Measurements from ENCODE around the gene HIRA.
"Not testable (repeated sequence)": the region's sequence is repeated elsewhere in the genome, so short reads cannot be mapped to it uniquely, and the experiment has no call there.

Gene HIRA

DNA sequence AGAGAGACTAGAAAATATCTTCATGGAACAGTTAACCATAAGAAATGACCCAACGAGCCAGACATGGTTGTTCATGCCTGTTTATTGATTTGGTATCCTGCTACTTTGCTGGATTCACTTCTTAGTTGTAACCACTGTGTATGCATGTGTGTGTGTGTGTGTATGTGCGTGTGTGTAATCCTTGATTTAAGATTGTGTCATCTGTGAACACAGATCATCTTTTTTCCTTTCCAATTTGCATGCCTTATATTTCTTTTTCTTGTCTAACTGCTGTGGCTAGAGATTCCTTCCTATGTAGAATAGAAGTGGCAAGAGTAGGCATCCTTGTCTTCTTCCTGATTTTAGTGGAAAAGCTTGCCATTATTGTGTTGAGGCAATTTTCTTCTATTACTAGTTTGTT lies 123.7 kb downstream of the HIRA start:
- no peaks in the 10 kb centered on the region for H3K4me1 Mint-ChIP-seq (ENCODE audit: low read depth)
- no peak overlapping the region for H3K4me3 Mint-ChIP-seq
- H3K27me3 Mint-ChIP-seq (ENCODE audit: low read depth), result no peaks in the 10 kb centered on the region
- no peaks in the 10 kb centered on the region for H3K9me3 Mint-ChIP-seq
- no peaks in the 10 kb centered on the region for H3K36me3 Mint-ChIP-seq (ENCODE audit: low read depth)
- no peak overlapping the region for H3K27ac Mint-ChIP-seq

DNA sequence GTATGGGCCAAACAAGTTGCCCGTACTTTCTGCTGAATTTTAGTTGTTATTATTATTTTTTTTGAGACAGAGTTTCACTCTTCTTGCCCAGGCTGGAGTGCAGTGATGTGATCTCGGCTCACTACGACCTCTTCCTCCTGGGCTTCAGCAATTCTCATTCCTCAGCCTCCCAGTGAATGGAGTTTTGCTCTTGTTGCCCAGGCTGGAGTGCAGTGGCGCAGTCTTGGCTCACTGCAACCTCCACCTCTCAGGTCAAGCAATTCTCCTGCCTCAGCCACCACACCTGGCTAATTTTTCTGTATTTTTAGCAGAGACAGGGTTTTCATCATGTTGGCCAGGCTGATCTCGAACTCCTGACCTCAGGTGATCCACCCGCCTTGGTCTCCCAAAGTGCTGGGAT lies 125.0 kb downstream of the HIRA start:
- H3K36me3 Mint-ChIP-seq (ENCODE audit: low read depth); H3K27me3 Mint-ChIP-seq (ENCODE audit: low read depth); H3K4me1 Mint-ChIP-seq (ENCODE audit: low read depth); H3K4me3 Mint-ChIP-seq; H3K9me3 Mint-ChIP-seq; H3K27ac Mint-ChIP-seq: not testable (repeated sequence)

DNA sequence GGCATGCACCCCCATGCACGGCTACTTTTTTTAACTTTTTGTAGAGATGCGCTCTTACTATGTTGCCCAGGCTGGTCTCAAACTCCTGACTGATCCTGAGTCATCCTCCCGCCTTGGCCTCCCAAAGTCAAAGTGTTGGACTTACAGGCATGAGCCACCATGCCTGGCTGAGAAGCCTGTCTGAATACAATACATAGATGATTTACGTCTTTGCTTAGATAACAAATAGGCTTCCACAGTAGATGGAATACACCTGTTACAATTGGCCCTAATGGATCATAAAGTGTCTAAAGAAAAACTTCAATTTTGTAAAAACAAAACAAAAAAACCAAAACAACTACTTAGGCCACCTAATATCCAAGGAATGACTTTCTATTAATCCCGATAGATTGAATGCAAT lies 127.0 kb downstream of the HIRA start:
- Mint-ChIP-seq H3K27ac (no peak overlapping the region), H3K36me3 (ENCODE audit: low read depth) (no peaks in the 10 kb centered on the region), H3K9me3 (no peaks in the 10 kb centered on the region), H3K4me3 (no peak overlapping the region), H3K4me1 (ENCODE audit: low read depth) (no peaks in the 10 kb centered on the region), H3K27me3 (ENCODE audit: low read depth) (no peaks in the 10 kb centered on the region)

DNA sequence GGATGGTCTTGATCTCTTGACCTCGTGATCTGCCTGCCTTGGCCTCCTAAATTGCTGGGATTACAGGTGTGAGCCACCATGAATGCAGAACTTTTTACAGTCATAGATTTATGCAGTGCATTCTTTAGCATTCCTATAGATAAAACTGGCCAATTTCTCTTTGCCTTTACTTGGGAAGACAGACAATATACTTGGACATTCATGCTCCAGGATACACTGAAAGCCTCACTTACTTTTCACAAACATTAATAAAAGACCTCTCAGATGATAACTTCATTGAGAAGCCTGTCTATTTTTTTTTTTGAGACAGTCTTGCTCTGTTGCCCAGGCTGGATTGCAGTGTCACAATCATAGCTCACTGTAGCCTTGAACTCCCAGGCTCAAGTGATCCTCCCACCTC lies 127.7 kb downstream of the HIRA start:
- Mint-ChIP-seq H3K27me3 (ENCODE audit: low read depth) (no peaks in the 10 kb centered on the region), H3K36me3 (ENCODE audit: low read depth) (no peaks in the 10 kb centered on the region), H3K4me3 (no peak overlapping the region)

DNA sequence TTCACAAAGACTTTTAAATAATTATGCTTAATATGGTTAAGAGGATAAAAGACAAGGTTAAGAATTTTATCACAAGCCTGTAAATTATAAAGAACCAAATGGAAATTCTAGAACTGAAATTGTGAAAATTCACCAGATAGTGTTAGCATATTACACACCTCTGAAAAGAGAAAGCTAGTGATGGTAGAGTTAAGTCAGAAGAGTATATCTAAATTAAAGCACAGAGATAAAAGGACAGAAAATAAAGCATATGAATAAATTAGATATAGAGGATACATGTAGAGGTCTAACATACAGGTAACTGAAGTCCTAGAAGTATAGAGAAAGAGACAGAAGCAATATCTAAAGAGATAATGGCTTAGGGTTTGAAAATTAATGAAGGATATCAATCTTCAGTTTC lies 135.8 kb downstream of the HIRA start:
- Mint-ChIP-seq H3K4me1 (ENCODE audit: low read depth) (peaks cover 8% of the 10 kb centered on the region), H3K36me3 (ENCODE audit: low read depth) (no peaks in the 10 kb centered on the region), H3K27ac (no peak overlapping the region), H3K9me3 (no peaks in the 10 kb centered on the region), H3K4me3 (no peak overlapping the region), H3K27me3 (ENCODE audit: low read depth) (peaks cover 3% of the 10 kb centered on the region)

More for the DNA sequence above, 127.7 kb downstream of the HIRA start:
- H3K27ac Mint-ChIP-seq, result no peak overlapping the region
- no peaks in the 10 kb centered on the region for H3K4me1 Mint-ChIP-seq (ENCODE audit: low read depth)
- H3K9me3 Mint-ChIP-seq, result no peaks in the 10 kb centered on the region

DNA sequence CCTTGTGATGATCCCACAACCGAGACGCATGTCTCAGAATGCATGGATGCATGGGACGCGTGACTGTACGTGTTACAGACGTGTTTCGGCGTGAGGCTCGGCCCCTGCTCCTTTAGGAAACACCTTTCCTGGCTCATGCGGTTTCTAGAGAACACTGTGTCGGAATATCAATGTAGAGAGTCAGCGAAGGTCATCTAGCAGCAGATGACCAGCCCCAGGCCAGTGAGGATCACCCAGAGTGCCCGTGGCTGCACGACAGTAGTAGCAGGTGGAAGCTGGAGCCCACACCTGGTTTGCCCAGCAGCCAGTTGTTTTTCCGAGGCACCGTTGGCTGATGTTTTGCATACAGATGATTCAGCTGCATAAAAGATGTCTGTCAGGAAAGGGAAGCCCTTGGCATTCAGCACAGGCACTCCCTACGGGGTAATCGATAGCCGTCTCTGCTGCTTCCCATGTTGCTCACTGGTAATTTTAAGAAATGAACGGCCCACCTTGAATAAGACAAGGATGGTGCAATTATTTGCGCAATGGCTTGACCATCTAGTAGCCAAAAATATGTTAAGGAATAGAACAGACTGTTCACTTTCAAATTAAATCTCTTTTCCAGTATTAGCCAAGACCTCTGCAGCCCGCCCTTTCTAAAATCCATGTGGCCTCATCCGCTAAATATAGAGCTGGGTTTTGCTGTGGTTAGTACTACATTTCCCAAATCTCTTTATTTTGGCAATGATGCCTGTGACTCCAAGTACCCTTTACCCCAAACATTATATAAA lies 138.9 kb downstream of the HIRA start:
- Mint-ChIP-seq H3K27me3 (ENCODE audit: low read depth) (peaks cover 31% of the 10 kb centered on the region), H3K27ac (peak overlapping the region; percentile 50), H3K4me3 (peak overlapping the region; percentile 87), H3K36me3 (ENCODE audit: low read depth) (no peaks in the 10 kb centered on the region), H3K9me3 (no peaks in the 10 kb centered on the region), H3K4me1 (ENCODE audit: low read depth) (peaks cover 16% of the 10 kb centered on the region)

DNA sequence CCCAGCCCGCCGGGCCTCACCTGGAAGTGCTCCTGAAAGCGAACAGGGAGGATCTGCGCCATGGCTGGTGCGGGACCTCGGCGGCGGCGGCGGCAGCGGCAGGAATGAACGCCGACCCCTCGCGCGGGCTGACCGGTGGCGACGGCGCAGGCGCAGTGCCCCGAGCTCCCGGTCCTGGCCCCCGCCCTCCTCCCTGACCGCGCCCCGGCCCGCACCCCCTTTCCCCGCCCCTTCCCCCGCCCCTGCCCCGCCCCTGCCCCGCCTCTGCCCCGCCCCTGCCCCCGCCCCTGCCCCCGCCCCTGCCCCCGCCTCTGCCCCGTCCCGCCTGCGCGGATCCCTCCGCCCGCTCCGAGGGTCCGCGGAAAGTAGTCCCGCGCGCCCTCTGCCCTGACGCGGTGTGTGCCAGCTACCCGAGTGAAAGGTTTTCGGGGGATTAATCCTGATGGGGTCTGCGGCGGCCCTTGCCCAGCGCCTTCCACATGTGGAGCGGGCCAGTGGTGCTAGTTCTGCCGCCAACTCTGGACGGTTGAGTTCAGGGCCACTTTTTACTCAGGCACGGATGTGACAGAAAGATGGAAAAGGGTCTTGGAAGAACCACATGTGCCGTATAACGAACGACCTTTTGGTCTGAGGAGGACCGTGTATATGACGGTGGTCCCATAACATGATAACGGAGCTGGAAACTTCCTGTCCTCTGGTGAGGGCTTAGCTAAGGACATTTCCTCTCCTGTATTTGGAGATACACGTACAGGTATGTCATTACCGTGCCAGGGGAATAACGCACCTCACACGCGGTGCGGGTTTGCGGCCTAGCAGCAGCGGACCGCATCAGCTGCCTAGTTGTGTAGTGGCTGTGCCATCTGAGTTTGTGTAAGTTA lies 139.7 kb downstream of the HIRA start, which contains the start of gene CLTCL1:
TSS of gene CLTCL1 (minus strand) at position 140 of the 878 bp plus-strand sequence. CDS start at position 62, 78 bp downstream.
- no peaks in the 10 kb centered on the region for H3K9me3 Mint-ChIP-seq
- H3K36me3 Mint-ChIP-seq (ENCODE audit: low read depth), result no peaks in the 10 kb centered on the region
- peak within 1 kb of the TSS; percentile 72 for H3K27ac Mint-ChIP-seq
- peak within 1 kb of the TSS; percentile 87 for H3K4me3 Mint-ChIP-seq
- H3K27me3 Mint-ChIP-seq (ENCODE audit: low read depth), result peaks cover 38% of the 10 kb centered on the region
- peaks cover 16% of the 10 kb centered on the region for H3K4me1 Mint-ChIP-seq (ENCODE audit: low read depth)

DNA sequence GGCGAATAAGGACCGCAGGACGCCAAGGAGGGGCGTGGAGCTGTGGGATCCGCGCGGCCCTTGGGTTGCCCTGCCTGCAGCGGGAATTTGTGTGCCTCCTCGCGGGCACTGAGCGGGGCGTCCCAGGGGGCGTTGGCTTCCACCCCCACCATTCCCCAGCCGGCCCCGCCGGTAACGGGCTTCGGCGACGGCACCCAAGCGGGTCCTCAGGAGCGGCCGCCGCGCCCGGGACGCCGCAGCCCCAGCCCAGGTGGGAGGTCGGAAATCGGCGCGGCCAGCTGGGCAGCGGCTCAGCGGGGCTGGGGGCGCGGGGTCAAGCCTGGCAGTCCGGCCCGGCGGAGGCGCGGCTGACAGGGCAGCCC lies 140.3 kb downstream of the HIRA start:
- peaks cover 16% of the 10 kb centered on the region for H3K4me1 Mint-ChIP-seq (ENCODE audit: low read depth)
- H3K27ac Mint-ChIP-seq, result no peak overlapping the region

DNA sequence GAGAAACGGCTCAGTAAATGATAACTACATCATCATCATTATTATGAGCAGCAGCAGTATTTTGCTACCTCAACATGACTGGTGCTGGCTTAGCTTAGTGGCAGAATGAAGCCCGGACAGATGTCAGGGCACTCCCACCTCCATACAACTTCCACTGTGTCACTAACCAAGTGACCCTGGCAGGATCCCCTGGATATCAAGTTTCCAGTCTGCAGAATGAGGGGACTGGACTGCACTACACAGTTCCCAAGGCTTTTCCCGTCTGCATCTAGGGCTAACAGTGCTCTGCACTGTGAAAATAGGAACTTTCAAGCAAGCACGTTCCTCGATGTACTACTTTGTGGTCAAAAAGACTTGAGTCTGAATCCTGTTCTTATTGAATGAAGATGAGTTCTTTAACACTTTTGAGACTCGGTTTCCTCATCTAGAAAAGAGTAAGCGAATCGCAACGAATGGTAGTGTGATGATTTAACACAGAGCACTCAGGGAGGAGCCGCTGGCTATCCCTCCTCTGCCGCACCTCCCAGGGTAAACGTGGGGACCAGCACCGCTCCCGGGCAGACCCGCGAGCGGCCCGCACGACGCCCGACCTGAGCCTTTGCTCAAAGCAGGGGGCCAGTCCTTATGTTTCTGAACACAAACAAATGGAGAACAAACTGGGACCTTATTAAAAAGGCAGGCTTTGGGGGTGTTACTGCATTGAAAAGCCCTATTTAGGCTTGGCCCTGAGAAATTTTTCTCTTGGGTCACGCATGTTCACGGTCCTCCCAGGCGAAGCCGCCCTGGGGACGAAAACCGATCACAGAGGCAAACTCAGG lies 140.9 kb downstream of the HIRA start:
- H3K4me3 Mint-ChIP-seq, result peak overlapping the region; percentile 73
- H3K9me3 Mint-ChIP-seq, result no peaks in the 10 kb centered on the region
- H3K4me1 Mint-ChIP-seq (ENCODE audit: low read depth), result peaks cover 16% of the 10 kb centered on the region
- peak overlapping the region; percentile 41 for H3K27ac Mint-ChIP-seq
- H3K27me3 Mint-ChIP-seq (ENCODE audit: low read depth), result peaks cover 42% of the 10 kb centered on the region
- no peaks in the 10 kb centered on the region for H3K36me3 Mint-ChIP-seq (ENCODE audit: low read depth)

More for the DNA sequence above, 140.3 kb downstream of the HIRA start:
- Mint-ChIP-seq H3K27me3 (ENCODE audit: low read depth) (peaks cover 42% of the 10 kb centered on the region), H3K9me3 (no peaks in the 10 kb centered on the region), H3K36me3 (ENCODE audit: low read depth) (no peaks in the 10 kb centered on the region), H3K4me3 (peak overlapping the region; percentile 73)

DNA sequence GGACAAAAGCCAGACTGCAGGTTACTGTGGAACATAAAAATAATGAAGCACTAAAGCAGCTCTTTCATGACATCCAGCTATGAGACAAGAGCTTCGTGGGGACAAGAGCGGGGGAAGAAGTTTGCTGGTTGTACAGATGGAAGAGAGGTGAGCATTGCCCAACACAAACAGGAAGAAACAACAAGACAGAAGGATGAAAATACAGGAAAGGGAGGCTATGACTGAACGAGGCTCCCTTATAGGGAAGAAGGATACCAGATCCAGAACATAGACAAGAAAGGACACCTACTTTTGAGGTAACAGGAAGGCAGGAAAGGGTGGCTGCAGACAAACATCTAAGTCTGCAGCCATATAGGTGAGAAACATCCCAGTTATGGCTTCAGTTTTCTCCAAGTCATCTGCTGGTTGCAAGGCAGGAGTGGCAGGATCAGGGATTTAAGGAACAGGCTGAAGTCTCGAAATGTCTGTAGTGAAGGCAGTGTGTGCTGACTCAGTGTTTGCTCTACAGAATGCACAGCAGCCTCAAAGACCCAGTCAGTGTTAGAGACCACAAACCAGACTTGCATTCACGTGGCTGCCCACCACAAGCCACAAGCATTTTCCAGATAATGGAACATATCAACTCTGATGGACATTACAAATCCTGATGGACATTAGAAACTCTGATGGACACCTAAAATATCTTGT lies 141.9 kb downstream of the HIRA start:
- peak overlapping the region; percentile 38 for H3K4me3 Mint-ChIP-seq
- no peak overlapping the region for H3K27ac Mint-ChIP-seq
- H3K4me1 Mint-ChIP-seq (ENCODE audit: low read depth), result peaks cover 16% of the 10 kb centered on the region
- no peaks in the 10 kb centered on the region for H3K9me3 Mint-ChIP-seq
- no peaks in the 10 kb centered on the region for H3K36me3 Mint-ChIP-seq (ENCODE audit: low read depth)
- peaks cover 42% of the 10 kb centered on the region for H3K27me3 Mint-ChIP-seq (ENCODE audit: low read depth)

DNA sequence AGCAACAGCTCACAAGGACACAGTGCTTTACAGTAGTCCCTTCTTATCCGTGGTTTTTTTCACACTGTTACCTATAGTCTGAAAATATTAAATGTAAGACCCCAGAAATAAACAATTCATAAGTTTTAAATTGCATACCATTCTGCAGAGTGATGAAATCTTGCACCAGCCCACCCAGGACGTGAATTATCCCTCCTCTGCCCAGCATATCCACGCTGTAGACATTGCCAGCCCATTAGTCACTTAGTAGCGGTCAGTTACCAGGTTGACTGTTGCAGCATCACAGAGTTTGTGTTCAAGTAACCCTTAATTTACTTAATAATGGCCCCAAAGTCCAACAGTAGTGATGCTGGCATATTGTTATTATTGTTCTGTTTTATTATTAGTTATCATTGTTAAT lies 143.6 kb downstream of the HIRA start:
- H3K4me1 Mint-ChIP-seq (ENCODE audit: low read depth), result peaks cover 16% of the 10 kb centered on the region
- peaks cover 42% of the 10 kb centered on the region for H3K27me3 Mint-ChIP-seq (ENCODE audit: low read depth)
- no peak overlapping the region for H3K4me3 Mint-ChIP-seq
- H3K9me3 Mint-ChIP-seq, result no peaks in the 10 kb centered on the region
- no peaks in the 10 kb centered on the region for H3K36me3 Mint-ChIP-seq (ENCODE audit: low read depth)
- no peak overlapping the region for H3K27ac Mint-ChIP-seq

DNA sequence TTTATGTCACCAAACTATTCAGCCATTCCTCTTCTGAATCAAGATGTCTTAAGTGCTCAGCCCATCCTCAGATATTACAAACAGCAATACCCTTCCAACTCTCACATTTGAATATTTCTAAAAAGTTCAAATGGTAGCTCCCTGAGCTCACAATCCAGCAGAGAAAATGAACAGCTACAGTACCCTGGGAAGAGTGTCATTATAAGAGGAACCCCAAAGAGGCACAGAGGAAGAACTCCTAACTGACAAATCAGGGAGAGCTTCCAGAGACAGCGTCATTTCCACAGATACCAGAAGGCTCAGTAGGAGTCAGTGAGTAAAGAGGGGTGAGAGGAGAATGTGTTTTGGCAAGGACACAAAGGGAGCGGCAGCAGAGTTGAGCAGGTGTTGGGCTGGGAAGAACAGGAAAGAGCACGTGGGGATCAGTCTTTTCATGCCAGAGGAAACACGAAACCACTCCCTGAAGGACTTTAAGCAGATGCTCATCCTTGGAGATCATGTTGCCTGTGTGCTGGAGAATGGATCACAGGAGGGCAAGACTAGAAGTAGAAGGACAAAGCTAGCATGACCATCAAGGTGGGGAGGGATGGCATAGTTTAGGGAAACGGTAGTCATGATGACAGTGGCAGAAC lies 144.3 kb downstream of the HIRA start:
- H3K27ac Mint-ChIP-seq, result no peak overlapping the region
- H3K36me3 Mint-ChIP-seq (ENCODE audit: low read depth), result no peaks in the 10 kb centered on the region
- peaks cover 12% of the 10 kb centered on the region for H3K4me1 Mint-ChIP-seq (ENCODE audit: low read depth)

DNA sequence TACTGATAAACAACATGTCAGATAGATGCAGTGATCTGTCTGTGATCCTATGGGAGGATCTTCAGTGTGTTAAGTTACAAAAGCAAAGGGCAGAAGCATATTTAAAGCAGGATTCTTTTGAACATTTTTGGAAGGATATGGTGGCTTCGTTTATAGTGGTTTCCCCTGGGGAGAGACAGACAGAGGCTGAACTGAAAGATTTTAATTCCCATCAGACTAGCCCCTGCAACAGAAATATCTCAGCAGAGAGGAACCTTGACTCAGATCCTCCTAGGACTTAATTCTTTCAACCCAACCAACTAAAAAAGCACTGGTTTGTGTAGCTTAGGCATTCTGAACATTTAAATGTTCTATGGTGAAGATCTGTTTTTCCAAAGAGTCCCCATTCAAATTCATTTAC lies 145.7 kb downstream of the HIRA start:
- Mint-ChIP-seq H3K4me3 (no peak overlapping the region), H3K36me3 (ENCODE audit: low read depth) (no peaks in the 10 kb centered on the region), H3K9me3 (no peaks in the 10 kb centered on the region), H3K27me3 (ENCODE audit: low read depth) (peaks cover 40% of the 10 kb centered on the region), H3K27ac (no peak overlapping the region), H3K4me1 (ENCODE audit: low read depth) (peaks cover 9% of the 10 kb centered on the region)

More for the DNA sequence above, 144.3 kb downstream of the HIRA start:
- Mint-ChIP-seq H3K9me3 (no peaks in the 10 kb centered on the region), H3K27me3 (ENCODE audit: low read depth) (peaks cover 42% of the 10 kb centered on the region), H3K4me3 (no peak overlapping the region)
